Measurements from ENCODE around the gene MLLT3. TPM values are rescaled to one million over a fixed set of nuclear protein-coding genes. Genes with fewer than 3 reads are reported as not detected.

The MLLT3 gene
- total RNA-seq, 2 donors from 2014 or later: 8.1 to 9.6 TPM

DNA sequence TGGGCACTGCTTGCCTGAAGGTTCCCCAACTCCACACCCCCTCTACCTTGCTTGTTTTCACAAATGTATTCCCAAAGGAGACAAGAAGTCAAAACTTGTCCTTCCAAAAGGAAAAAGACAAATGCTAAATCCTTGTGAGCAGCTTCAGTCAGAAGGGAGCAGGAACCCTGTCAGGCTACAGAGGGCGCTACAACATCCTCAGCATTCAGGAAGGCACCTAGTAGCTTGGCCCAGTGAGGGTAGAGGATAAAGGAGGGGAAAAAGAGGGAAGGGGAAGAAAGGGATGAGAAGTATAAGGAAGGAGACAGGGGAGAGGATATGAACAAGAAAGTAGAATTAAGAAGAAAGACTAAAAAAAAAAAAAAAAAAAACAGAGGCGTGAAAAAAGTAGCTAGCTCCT is 97.5 kb downstream of the MLLT3 start:
- H3K27ac ChIP-seq: no peak overlapping the region
- H3K36me3 ChIP-seq: no peaks in the 10 kb centered on the region
- no peak for DNase-seq (ENCODE audit: low spot score)
- TF ChIP-seq, protein P1, sequence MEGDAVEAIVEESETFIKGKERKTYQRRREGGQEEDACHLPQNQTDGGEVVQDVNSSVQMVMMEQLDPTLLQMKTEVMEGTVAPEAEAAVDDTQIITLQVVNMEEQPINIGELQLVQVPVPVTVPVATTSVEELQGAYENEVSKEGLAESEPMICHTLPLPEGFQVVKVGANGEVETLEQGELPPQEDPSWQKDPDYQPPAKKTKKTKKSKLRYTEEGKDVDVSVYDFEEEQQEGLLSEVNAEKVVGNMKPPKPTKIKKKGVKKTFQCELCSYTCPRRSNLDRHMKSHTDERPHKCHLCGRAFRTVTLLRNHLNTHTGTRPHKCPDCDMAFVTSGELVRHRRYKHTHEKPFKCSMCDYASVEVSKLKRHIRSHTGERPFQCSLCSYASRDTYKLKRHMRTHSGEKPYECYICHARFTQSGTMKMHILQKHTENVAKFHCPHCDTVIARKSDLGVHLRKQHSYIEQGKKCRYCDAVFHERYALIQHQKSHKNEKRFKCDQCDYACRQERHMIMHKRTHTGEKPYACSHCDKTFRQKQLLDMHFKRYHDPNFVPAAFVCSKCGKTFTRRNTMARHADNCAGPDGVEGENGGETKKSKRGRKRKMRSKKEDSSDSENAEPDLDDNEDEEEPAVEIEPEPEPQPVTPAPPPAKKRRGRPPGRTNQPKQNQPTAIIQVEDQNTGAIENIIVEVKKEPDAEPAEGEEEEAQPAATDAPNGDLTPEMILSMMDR (IDR thresholded peaks at IDR 0.05): no peak
- H3K4me1 ChIP-seq (ENCODE audit: control insufficient read depth in 1 of 2, low read depth in 2 of 2): no peaks in the 10 kb centered on the region
- H3K4me3 ChIP-seq: no peak overlapping the region
- ATAC-seq (ENCODE audit: insufficient number of reproducible peaks, low FRiP score, low read depth): no peak
- no peaks in the 10 kb centered on the region for H3K9me3 ChIP-seq
- H3K27me3 ChIP-seq (replicated peaks; ENCODE audit: insufficient read depth): no peaks in the 10 kb centered on the region

- ATAC-seq (ENCODE audit: insufficient number of reproducible peaks, low FRiP score, low read depth) (no peak), DNase-seq (ENCODE audit: low spot score) (no peak)
- no peak overlapping the region for H3K27ac ChIP-seq
Measured at GRCh38 chr9:20518737-20519136, 103.6 kb downstream of the MLLT3 start.

DNA sequence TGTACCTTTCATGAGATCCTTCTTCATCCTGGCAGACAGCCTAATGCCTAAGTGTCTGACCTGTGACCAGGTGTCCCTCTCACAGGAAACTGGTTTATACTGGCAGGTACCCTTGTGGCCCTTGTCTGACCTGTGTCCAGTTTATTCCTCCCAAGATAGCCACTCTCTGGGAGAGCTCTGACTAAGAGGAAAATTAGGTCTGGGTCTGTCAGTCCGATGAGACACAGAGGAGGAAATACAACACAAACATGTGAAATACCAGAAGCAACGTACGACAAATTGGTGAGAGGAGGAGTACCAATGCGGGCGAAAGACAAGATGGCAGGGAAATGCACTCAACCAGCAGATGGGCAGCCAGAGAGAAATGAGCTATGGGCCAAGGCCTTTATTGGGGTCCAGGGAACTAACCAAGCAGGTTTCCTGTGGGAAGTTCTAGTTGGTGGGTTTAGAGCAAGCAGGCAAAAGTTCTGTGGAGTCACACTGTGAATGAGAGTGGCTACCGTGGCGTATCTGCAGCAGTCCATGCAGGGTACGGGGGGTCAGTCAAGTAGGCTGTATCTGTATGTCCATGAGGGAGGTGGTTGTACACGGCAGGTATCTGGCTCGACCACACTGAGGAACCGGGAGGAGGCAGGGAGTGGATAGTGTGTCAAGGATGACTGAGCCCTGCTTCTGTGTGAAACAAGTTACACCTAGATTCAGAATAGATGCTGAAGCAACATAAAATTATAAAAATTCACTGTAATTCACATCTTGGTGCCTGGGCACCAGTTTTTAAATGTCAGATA is 109.0 kb downstream of the MLLT3 start:
- no peak overlapping the region for H3K4me3 ChIP-seq
- no peaks in the 10 kb centered on the region for H3K27me3 ChIP-seq (replicated peaks; ENCODE audit: insufficient read depth)
- H3K4me1 ChIP-seq (ENCODE audit: control insufficient read depth in 1 of 2, low read depth in 2 of 2): peaks cover 7 to 17% of the 10 kb centered on the region in 2 donors
- no peak for ATAC-seq (ENCODE audit: insufficient number of reproducible peaks, low FRiP score, low read depth)
- no peaks in the 10 kb centered on the region for H3K9me3 ChIP-seq
- no peaks in the 10 kb centered on the region for H3K36me3 ChIP-seq
- no peak overlapping the region for H3K27ac ChIP-seq
- DNase-seq (ENCODE audit: low spot score): no peak
- TF ChIP-seq, protein P1 (IDR thresholded peaks at IDR 0.05): no peak

More at GRCh38 chr9:20518737-20519136, 103.6 kb downstream of the MLLT3 start:
- Histone ChIP-seq H3K4me1 (ENCODE audit: control insufficient read depth in 1 of 2, low read depth in 2 of 2) (no peaks in the 10 kb centered on the region), H3K36me3 (no peaks in the 10 kb centered on the region), H3K27me3 (replicated peaks; ENCODE audit: insufficient read depth) (no peaks in the 10 kb centered on the region), H3K9me3 (no peaks in the 10 kb centered on the region), H3K4me3 (no peak overlapping the region)
- TF ChIP-seq, protein P1 (IDR thresholded peaks at IDR 0.05): no peak

DNA sequence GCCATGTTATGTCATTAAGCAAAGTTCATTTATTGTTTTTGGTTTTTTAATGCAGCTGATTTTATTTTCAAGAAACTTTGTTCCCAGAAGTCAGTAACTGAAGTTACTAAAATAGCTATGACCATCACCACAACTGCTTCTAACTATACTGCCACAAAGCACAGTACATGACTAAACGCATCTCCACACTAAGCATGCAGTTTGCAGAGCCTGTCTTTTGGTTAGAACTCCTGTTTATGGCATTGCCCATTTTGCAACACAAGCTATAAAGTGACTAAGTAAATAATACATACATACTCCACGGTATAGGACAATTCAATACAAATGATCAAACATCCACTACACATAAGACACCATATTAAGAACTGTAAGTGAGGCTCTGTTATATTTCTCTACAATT is 109.7 kb downstream of the MLLT3 start:
- H3K4me3 ChIP-seq: no peak overlapping the region
- no peaks in the 10 kb centered on the region for H3K36me3 ChIP-seq
- H3K4me1 ChIP-seq (ENCODE audit: control insufficient read depth in 1 of 2, low read depth in 2 of 2): peaks cover 7 to 17% of the 10 kb centered on the region in 2 donors
- DNase-seq (ENCODE audit: low spot score) (no peak), ATAC-seq (ENCODE audit: insufficient number of reproducible peaks, low FRiP score, low read depth) (no peak)
- no peaks in the 10 kb centered on the region for H3K27me3 ChIP-seq (replicated peaks; ENCODE audit: insufficient read depth)
- no peaks in the 10 kb centered on the region for H3K9me3 ChIP-seq
- TF ChIP-seq, protein P1 (IDR thresholded peaks at IDR 0.05): no peak
- no peak overlapping the region for H3K27ac ChIP-seq

DNA sequence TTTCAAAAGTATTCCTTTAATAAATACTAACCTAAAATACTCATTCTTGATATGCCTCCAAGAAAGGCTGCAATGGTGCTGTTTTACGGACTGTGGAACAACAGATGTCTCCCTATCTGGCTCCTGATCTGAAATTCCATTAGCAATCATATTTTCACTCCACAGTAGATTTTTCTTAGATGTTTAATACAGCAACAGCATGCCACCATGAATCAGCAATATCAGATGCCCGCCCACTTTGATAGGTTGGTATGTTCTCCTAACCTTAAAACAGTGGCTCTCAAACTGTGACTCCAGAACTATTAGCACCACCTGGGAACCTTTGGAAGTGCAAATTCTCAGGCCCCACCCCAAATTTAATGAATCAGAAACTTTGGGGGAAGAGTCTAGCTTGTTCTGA is 110.2 kb downstream of the MLLT3 start:
- peak; percentile 49 for ATAC-seq (ENCODE audit: insufficient number of reproducible peaks, low FRiP score, low read depth)
- Histone ChIP-seq H3K4me3 (peak overlapping the region; percentile 4), H3K36me3 (no peaks in the 10 kb centered on the region), H3K27me3 (replicated peaks; ENCODE audit: insufficient read depth) (no peaks in the 10 kb centered on the region), H3K9me3 (no peaks in the 10 kb centered on the region), H3K4me1 (ENCODE audit: control insufficient read depth in 1 of 2, low read depth in 2 of 2) (peaks cover 7 to 17% of the 10 kb centered on the region in 2 donors), H3K27ac (peak overlapping the region in 1 of 2 donors; percentile 3)
- TF ChIP-seq, protein P1 (IDR thresholded peaks at IDR 0.05): no peak
- DNase-seq (ENCODE audit: low spot score): no peak
